ENCODE data around the gene WDFY4. TPM values are rescaled to one million over a fixed set of nuclear protein-coding genes. Genes with fewer than 3 reads are reported as not detected.

WDFY4 gene
- total and polyA plus RNA-seq, 2 donors (not counting 3 experiments of a cell fraction or from before 2014, with no cell fraction given): 10.1 to 10.2 TPM

- no peak overlapping the region for H3K4me2 ChIP-seq (ENCODE audit: insufficient read depth, low read length)
- DNase-seq (ENCODE audit: low read depth, low spot score) (no peak), FAIRE-seq (no peak)
- POLR2A ChIA-PET: no interaction called here
- H3K9ac ChIP-seq (replicated peaks; ENCODE audit: extremely low read depth, insufficient read depth, low read length): no peak overlapping the region
- intact Hi-C loops (cut with micrococcal nuclease): no loop called here
- H3K36me3 ChIP-seq (ENCODE audit: control insufficient read depth in 2 of 2, extremely low read depth in 1 of 2, insufficient read depth in 2 of 2, low read length in 2 of 2): no peaks in the 10 kb centered on the region
- no peaks in the 10 kb centered on the region for H4K20me1 ChIP-seq (replicated peaks; ENCODE audit: control insufficient read depth, extremely low read depth, insufficient read depth, low read length)
- H2AFZ ChIP-seq (ENCODE audit: low read depth, low read length): no peak overlapping the region
- no peaks in the 10 kb centered on the region for H3K79me2 ChIP-seq (ENCODE audit: control insufficient read depth, insufficient read depth, low read length)
- H3K9me3 ChIP-seq (replicated peaks; ENCODE audit: control insufficient read depth, insufficient read depth, low read length): no peaks in the 10 kb centered on the region
- no peaks in the 10 kb centered on the region for H3K4me1 ChIP-seq (ENCODE audit: control insufficient read depth, extremely low read depth, insufficient read depth, low read length)
- H3K9me1 ChIP-seq (replicated peaks; ENCODE audit: control insufficient read depth, extremely low read depth, insufficient read depth, low read length): no peaks in the 10 kb centered on the region
- H3K27me3 ChIP-seq (ENCODE audit: control insufficient read depth in 2 of 2, insufficient read depth in 2 of 2, low read length in 2 of 2): peaks cover 0 to 4% of the 10 kb centered on the region in 2 experiments
- H3K4me3 ChIP-seq (replicated peaks in 1 of 3; ENCODE audit: insufficient read depth in 1 of 3, low read depth in 1 of 3, low read length in 3 of 3): no peak overlapping the region
- H3K27ac ChIP-seq (ENCODE audit: insufficient read depth, low read depth, low read length): no peak overlapping the region
- no TSS peak for BruUV-seq (replicated peaks)
- dilution Hi-C loops (cut with MboI; ENCODE audit: extremely low pct_ligation_motif_present, low sequenced_read_pairs): no loop called here
- no peak for TF ChIP-seq EZH2 (IDR thresholded peaks at IDR 0.05; ENCODE audit: borderline replicate concordance, low read depth, low read length, severe bottlenecking)
- no peak for TF ChIP-seq FOS (IDR thresholded peaks at IDR 0.05; ENCODE audit: borderline replicate concordance, insufficient read depth, low read length)
- no peak for TF ChIP-seq POLR2AphosphoS5 (IDR thresholded peaks at IDR 0.05; ENCODE audit: insufficient read depth, low read depth, low read length)
- TF ChIP-seq POLR2A (IDR thresholded peaks at IDR 0.05; ENCODE audit: low read depth, low read length): no peak
- TF ChIP-seq CTCF (IDR thresholded peaks at IDR 0.05; ENCODE audit: extremely low read depth in 1 of 2, insufficient read depth in 1 of 2, low read depth in 1 of 2, low read length in 2 of 2): no peak
- no peak for TF ChIP-seq MYC (IDR thresholded peaks at IDR 0.05; ENCODE audit: low read depth, low read length)
- TF ChIP-seq JUN (IDR thresholded peaks at IDR 0.05; ENCODE audit: borderline replicate concordance, insufficient read depth, insufficient read length, low read depth): no peak
- no peak for TF ChIP-seq MAX (IDR thresholded peaks at IDR 0.05; ENCODE audit: insufficient read depth, insufficient read length)
- no peak for TF ChIP-seq GATA2 (IDR thresholded peaks at IDR 0.05; ENCODE audit: insufficient read depth, insufficient read length, low read depth, low read length)
- CTCF ChIA-PET: no interaction called here
Observed at GRCh38 chr10:48990226-48990625, 305.6 kb downstream of the WDFY4 start.
